NCI-H1048 (cell line): ENCODE measurements around the gene COPG1.
A peak's percentile ranks its signal among the peaks of the same experiment; 100 is the strongest.

ENCODE experiments used
- DNase-seq: peaks from one replicate; lab custom pipeline; 2025; lab: John Stamatoyannopoulos, UW

COPG1 gene

DNA sequence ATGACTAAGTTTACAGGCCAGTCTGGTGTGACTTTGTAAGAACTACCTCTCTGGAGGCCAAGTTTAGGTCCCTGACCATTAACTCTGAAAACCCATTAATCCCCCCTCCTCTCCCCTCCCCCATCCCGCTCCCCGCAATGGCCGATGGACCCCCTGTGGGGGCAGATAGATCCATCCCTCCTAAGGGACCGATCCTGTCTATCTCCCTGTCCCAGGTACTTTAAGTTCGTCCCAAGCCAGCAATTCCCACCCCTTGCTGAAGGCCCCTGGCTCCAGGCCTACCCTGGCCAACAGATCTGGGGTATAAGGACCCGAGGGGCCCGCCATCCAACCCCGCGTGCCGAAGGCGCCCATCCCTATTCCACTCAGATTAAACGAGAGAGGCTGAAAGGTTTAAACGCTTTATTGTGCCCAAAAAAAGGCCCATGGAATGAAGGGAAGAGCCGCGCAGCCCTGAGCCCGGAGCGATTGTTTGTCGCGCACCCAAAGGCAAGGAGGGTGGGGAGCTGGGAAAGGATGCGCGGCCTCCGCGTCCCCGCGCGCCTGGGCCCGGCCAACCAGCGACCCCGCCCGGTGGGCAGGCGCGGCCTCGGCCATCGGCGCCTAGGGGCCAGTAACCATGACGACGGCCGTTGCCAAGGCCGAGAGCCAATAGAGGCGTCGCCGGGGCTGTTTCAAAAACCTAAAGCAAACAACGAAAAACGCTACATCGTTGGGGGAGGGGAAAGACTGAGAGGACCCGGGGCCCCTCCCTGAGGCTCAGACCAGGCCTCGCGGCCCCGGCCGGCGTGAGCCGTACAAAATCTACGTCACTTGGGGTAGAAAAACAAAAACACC, 65.2 kb downstream of the COPG1 start:
- DNase-seq = peak; percentile 36

DNA sequence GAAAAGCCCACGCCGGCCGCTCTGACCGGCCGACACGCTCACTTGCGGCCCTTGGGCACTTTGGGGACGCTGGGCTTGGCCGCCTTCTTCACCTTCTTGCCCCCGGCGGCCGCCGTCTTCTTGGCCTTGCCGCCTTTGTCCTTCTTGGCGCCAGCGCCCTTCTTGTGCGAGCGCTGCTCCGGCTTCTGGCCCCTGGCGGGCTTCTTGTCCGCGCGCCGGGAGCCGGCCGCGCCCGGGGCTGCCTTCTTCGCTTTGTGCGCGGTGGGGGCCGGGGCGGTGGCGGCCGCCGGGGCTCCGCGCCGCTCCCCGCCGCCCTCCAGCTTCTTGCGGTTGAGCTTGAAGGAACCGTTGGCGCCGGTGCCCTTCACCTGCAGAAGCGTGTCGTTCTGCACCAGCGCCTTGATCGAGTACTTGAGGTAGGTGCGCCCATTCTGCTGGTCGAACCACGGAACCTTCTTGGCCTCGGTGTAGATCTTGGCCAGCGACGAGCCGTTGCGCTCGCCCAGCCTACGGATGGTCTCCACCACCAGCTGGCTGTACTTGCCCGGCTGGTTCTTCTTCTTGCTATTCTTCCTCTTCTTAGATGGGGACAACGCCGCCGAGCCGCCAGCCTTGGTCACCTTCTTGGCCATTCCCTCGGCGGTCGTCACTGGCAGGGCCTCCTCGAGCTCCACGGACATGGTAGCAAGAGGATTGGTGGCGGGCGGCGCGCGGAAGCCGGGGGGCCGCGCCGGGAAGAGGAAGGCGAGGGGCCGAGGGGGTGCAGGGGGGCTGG, 66.0 kb downstream of the COPG1 start:
- DNase-seq = no peak

DNA sequence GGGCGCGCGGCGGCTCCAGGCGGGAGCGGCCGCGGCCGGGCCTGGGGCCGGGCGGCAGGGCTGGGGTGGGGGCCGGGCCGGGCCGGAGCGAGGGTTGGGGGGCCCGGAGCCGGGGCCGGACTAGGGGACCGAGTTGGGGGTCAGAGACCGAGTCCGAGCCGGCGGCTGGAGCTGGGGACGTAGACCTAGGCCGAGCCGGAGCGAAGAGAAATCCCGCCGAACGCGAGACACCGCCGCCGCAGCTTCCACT, 66.5 kb downstream of the COPG1 start:
- DNase-seq = no peak

DNA sequence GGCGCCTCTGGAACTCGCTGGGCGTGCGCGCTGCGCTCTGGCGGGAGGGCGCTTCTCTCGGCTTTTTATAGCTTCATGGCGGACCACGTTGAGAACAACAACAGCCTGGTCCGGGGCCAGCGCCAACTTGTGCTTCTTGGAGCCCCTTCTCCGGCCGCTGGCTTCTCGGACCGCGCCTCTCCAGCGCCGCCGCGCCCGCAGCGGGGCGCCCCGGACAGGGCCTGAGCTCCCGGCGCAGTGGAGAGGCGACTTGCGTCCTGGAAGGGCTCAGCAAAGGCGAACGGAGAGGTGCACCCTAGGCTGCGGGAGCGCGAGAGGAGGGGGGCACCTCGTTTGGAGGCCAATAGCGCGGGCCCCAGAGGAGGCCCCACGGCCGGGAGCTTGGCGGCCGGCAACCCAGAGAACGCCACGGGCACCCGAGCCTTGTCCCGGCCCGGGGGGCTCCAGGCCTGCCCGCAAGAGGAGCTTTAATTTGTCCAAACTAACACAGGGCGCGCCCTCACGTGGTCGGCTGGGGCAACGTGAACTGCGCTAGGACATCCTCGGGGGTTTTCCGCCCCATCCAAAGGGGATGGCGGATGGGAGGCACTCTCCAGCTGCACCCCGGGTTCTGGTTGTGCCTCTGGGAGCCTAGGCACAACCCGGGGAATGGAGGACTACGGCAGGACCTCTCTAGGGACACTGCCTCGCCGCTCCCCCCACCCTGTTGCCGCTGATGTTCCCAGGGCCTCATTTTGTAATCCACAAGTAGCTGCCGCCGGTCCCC, 67.0 kb downstream of the COPG1 start:
- DNase-seq = peak; percentile 53

DNA sequence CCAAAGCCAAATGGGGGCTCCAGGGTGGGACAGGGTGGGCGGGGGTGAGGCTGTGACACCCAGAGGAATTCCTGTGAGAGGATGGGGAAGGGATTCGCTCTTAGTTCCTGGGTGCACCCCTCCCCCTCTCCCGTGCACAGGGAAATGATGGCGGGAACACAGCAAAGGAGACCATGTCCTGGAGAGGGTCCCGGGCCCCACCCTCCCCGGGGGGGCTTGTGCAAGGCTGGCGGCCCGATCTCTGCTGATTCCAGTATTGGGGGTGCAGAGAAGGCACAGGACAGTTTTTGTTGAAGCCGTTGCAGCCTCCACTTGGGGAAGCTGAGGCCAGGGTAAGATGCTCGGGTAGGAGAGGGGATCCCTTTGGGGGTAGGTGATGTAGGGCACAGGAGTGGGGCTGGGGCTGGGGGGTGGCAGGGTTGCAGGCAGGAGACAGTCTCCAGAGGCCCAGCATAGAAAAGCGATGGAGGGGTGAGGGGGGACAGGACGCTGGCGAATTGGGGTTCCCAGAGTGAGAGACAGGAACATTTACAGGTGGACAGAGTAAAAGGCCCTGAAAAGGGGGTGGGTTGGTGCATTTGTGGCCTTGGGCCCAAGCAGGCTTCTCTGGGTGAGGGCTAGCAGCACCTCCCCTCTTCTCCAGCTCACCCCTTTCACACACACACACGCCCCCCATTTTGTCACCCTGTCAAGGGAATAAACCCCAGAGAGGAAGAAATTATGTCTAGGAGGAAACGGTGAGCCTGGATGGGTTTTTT, 67.8 kb downstream of the COPG1 start:
- DNase-seq = no peak

DNA sequence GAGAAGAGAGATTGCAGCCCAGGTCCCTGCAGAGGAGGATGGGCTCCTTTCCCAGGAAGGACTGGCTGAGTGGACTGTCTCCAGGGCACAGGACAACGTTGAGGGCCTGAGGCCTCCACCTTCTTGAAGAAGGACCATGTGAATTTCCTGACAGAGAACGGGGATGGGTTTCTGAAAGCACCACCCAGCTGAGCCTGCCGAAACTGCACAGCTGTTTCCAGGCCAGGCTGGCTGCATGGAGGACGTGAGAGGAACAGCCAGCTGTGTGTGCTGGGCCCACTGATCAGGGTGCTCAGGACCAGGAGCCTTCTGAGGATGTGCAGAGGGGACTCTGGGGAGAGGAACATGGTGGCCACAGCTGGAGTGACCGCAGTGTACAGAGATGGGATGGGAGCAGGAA, 68.4 kb downstream of the COPG1 start:
- DNase-seq = no peak

DNA sequence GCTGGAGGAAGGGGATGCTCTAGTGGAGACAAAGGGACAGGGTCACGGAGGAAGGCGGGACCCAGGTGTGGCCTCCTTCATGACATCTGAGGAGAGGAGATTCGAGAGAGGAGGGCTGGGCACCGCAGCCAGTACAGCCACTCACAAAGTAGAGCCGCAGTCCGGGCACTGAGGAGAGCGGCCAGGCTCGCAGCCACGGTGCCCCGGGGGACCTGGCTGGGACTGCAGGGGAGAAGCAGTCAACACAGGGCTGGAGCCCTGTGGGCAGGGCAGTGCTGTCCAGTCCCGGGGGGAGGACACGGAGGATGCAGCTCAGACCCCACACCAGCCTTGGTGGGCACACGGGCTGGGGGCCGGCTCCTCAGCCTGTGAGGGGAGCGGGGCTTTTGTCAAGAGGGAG, 69.5 kb downstream of the COPG1 start:
- no peak for DNase-seq

DNA sequence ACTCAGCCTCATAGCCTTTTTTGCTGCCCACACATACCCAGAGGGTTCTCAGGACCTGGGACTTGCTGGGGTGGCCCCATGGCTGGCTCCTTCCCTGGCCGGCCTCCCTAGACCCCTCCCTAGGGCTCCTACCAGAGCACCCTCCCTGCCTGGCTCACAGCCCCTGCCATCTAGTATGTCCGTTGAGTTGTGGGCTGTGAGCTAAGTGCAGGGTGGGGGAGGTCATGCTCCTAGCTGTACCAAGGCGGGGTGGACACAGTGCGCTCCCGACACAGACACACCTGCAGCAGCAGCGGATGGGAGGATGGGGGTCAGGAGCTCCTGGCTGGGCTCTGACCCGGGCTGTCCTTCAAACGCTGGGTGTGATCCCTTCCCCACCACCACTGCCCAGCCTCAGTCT, 70.9 kb downstream of the COPG1 start:
- DNase-seq = no peak

DNA sequence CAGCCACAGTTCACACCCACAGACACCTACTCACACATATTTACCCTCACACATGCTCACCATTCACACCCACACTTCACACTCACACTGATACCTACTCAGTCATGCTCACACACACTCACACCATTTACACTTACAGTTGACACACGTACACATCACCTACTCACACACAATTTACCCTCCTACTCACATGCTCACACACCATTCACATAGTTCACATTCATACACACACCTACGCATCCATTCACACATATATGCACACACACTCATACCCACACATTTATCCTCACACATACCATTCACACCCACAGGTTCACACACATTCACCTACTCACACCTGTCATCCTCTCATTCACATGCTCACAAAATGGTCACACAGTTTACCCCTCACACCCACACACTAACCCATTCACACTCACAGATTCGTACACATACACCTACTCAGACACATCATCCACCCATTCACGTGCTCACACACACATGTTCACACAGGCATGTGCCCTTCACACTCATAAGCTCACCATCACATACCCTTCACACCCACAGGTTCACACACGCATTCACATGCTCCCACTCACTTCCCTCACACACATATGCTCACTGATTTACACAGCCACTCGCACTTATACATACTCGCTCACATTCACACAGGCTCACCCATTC, 71.5 kb downstream of the COPG1 start:
- no peak for DNase-seq

DNA sequence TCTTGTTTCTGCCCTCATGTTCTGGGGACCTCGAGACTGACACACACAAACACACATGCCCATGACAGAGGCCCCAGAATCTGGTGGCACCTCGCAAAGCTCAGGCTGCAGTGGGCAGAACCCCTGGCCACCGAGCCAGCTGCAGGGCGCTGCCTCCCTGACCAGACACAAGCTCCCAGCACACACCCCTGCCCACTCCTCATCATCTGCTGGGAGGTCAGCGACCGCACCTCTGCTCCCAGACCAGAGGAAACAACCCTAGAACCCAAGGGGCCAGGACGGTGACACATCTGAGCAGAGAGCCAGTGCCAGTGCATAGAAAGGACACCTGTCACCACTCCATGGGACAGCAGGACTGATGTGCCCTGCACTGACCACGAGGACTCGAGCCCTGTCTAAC, 72.5 kb downstream of the COPG1 start:
- DNase-seq = no peak

DNA sequence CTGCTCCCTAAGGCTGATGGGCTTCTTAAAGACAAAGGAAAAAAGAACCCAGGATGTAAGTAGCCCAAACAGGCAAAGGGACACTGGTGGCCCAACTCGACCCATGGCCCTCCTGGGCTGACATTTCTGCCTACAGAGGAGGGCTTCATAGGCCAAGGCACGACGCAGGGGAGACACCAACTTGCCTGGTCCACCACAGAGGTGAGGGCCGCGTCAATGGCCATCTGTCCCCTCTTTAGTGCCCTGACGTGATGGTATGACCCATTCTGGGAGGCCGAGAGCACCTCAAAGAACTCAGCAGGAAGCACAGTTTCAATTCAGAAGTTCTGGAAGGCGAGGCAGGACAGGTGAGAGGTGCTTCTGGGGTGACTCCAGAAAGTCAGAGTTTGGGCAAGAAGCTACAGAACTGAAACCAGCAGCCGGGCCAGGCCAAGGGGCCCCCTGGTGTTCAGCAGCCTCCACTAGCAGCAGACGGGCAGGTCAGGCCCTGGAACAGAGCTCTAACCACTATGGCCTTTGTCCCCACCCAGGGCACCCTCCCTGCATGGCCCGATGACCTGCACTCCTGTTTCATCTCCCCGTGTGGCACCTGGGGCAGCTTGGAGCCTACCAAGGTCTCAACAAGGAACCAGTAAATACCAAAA, 74.4 kb downstream of the COPG1 start:
- no peak for DNase-seq

DNA sequence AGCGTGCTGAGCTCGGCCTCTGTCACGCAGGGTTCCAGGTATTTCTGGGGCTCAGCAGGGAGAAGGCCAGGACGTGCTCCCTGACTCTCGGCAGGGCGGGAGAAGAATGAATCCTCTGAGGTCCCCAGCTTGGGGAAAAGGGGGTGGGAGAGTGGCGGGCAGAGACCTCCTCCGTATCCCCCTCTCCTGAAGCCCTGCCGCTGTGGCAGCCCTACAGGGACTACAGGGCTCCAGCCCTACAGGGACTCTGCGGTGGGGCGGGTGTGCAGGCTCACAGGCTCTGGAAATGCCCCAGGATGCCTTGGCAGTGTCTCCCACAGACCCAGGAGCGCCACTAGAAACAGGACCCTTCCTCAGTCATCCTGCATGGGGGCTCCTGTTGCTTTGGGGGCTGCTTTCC, 75.4 kb downstream of the COPG1 start:
- no peak for DNase-seq

DNA sequence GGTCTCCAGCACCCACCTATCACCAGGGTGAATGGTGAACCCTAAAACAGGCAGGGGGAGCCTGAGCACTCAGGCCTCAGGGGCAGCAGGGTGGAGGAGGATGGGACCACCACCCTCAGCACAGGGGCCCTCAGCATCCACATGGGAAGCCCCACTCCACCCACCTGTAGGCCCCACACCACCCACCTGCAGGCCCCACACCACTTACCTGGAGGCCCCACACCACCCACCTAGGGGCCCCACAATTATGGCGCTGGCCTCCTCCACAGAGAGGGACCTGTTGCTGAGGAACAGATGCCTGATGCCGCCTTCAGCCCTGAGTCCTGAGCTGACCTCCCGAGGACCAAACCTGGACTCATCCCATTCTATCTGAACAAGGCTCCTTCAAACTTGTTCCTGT, 76.0 kb downstream of the COPG1 start:
- DNase-seq = no peak

DNA sequence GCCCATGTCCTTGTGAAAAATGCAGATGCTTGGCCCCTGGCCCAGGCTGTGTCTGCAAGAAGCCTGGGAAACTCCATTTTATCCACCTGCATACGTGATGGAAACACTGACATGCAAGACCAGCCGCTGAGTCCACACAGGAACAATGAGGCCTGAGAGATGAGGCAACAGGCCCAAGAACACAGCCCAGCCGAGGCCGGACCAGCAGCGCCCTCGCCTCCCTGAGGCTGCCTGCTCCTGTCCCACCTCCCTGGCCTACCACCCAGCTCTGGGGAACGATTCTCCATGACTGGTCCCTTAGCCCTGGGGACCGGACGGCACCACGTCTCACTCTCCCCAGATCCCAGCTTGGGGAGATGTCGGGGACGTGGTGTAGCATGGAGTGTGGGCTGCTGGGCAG, 76.7 kb downstream of the COPG1 start:
- no peak for DNase-seq

DNA sequence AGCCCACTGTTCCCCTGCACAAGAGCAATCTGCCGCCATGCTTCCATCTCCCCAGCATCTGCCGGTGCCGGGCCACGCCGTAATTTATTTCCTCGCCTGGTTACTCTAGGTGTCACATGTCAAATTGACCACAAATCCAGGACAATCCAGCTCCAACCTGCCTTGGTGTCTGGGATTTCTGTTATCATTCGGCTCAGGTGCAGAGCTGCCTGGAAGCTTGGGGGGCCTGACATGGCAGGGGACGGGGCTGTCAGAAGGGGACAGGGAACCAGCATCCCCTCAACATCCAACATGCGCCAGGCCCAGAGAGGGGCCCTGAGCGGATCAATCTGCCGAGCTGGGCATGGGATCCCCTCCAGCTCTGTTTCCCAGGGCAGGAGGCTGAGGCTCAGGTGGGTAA, 77.2 kb downstream of the COPG1 start:
- DNase-seq = no peak
